ENCODE data around the gene PCBP3.
"Not testable (repeated sequence)": the region's sequence is repeated elsewhere in the genome, so short reads cannot be mapped to it uniquely, and the experiment has no call there.

PCBP3 gene

GRCh38 chr21:45698493-45699184, 55.1 kb downstream of the PCBP3 start:
- DNase-seq, result no peak

GRCh38 chr21:45699251-45699942, 55.9 kb downstream of the PCBP3 start:
- no peak for DNase-seq

- no peak for DNase-seq
Measured at GRCh38 chr21:45699966-45700365, 56.4 kb downstream of the PCBP3 start.

GRCh38 chr21:45700461-45700860, 56.9 kb downstream of the PCBP3 start:
- no peak for DNase-seq

GRCh38 chr21:45704311-45705108, 61.0 kb downstream of the PCBP3 start:
- no peak for DNase-seq

GRCh38 chr21:45706299-45706698, 62.8 kb downstream of the PCBP3 start:
- no peak for DNase-seq

- DNase-seq, result no peak
Measured at GRCh38 chr21:45709173-45709572, 65.6 kb downstream of the PCBP3 start.

- DNase-seq, result no peak
Measured at GRCh38 chr21:45709696-45710268, 66.3 kb downstream of the PCBP3 start.

- not testable (repeated sequence) for DNase-seq
Measured at GRCh38 chr21:45710306-45710705, 66.8 kb downstream of the PCBP3 start.

GRCh38 chr21:45713613-45714012, 70.1 kb downstream of the PCBP3 start:
- DNase-seq, result no peak

GRCh38 chr21:45715441-45715840, 71.9 kb downstream of the PCBP3 start:
- DNase-seq, result no peak

- DNase-seq, result no peak
Measured at GRCh38 chr21:45718413-45718812, 74.9 kb downstream of the PCBP3 start.

- no peak for DNase-seq
Measured at GRCh38 chr21:45719177-45719802, 75.8 kb downstream of the PCBP3 start.

- DNase-seq, result not testable (repeated sequence)
Measured at GRCh38 chr21:45720204-45720603, 76.7 kb downstream of the PCBP3 start.

- no peak for DNase-seq
Measured at GRCh38 chr21:45721671-45722070, 78.1 kb downstream of the PCBP3 start.

GRCh38 chr21:45723049-45723958, 79.8 kb downstream of the PCBP3 start:
- DNase-seq, result no peak

- DNase-seq, result no peak
Measured at GRCh38 chr21:45724345-45724961, 80.9 kb downstream of the PCBP3 start.

- no peak for DNase-seq
Measured at GRCh38 chr21:45724994-45725843, 81.7 kb downstream of the PCBP3 start.

- no peak for DNase-seq
Measured at GRCh38 chr21:45725844-45726200, 82.3 kb downstream of the PCBP3 start.

GRCh38 chr21:45726438-45726837, 82.9 kb downstream of the PCBP3 start:
- DNase-seq, result no peak

All from Kasumi-1 (cell line).